Renal cortex interstitium (tissue), 11 donors: Measurements from ENCODE around the gene PEPD. TPM values are rescaled to one million over a fixed set of nuclear protein-coding genes. Genes with fewer than 3 reads are reported as not detected.

Experiments used
- DNase-seq, 11 donors: peaks; one replicate each; pipeline ENCODE4 v3.0.0-alpha.2; 2013; ENCODE audit warnings: low read depth in 9 of 11, low spot score in 4 of 11; ENCODE audit errors: extremely low read depth in 1 of 11
- polyA plus RNA-seq, 3 donors: library from polyadenylated mRNA; unstranded; fragments of 120-200 nt; gene quantifications; one replicate each; pipeline ENCODE4 v1.2.1, GENCODE V29; 2013; ENCODE audit not compliant: insufficient read length in 3 of 3

The PEPD gene
- polyA plus RNA-seq, 3 donors, result 106 to 122 (median 112) TPM

GRCh38 chr19:33422369-33423180, 99.0 kb downstream of the PEPD start:
- DNase-seq, result no peak

- no peak for DNase-seq
Observed at GRCh38 chr19:33421368-33421767, 100.2 kb downstream of the PEPD start.

- DNase-seq, result no peak
Observed at GRCh38 chr19:33420821-33421220, 100.8 kb downstream of the PEPD start.

GRCh38 chr19:33419788-33420130, 101.8 kb downstream of the PEPD start:
- DNase-seq, result no peak

- DNase-seq, result no peak
Observed at GRCh38 chr19:33418871-33419787, 102.5 kb downstream of the PEPD start.

GRCh38 chr19:33418461-33418860, 103.1 kb downstream of the PEPD start:
- DNase-seq, result no peak

GRCh38 chr19:33417751-33418150, 103.8 kb downstream of the PEPD start:
- DNase-seq, result no peak

GRCh38 chr19:33416307-33417215, 105.0 kb downstream of the PEPD start:
- DNase-seq, result peak in 4 of 11 donors; percentile 36 to 52 (median 44)

GRCh38 chr19:33414667-33415605, 106.7 kb downstream of the PEPD start:
- no peak for DNase-seq

GRCh38 chr19:33413868-33414666, 107.5 kb downstream of the PEPD start:
- no peak for DNase-seq

- no peak for DNase-seq
Observed at GRCh38 chr19:33413426-33413725, 108.2 kb downstream of the PEPD start.

GRCh38 chr19:33412601-33413425, 108.8 kb downstream of the PEPD start:
- DNase-seq, result no peak

GRCh38 chr19:33411621-33412180, 109.9 kb downstream of the PEPD start:
- no peak for DNase-seq

- DNase-seq, result no peak
Observed at GRCh38 chr19:33410915-33411401, 110.6 kb downstream of the PEPD start.

- DNase-seq, result no peak
Observed at GRCh38 chr19:33409906-33410685, 111.5 kb downstream of the PEPD start.
